Activated CD8-positive, alpha-beta T cell treated with anti-CD3 and anti-CD28 coated beads for 36 hours (primary cell): ENCODE data around the gene DGCR2. TPM values are rescaled to one million over a fixed set of nuclear protein-coding genes. Genes with fewer than 3 reads are reported as not detected.

ENCODE experiments used
- ATAC-seq: fragments of 200-7000 bp; cut with Tn5 transposase; one replicate; pipeline ENCODE4 v1.10.0; 2021; ENCODE audit warnings: mild to moderate bottlenecking, moderate library complexity
- CTCF ChIA-PET: fragments of 350-600 bp; sonication (Branson Sonifier 250); formaldehyde crosslinking; loops from one replicate; lab custom pipeline; 2021; ENCODE audit warnings: antibody characterized with exemption; lab: Charles Lee
- POLR2A ChIA-PET: fragments of 350-600 bp; sonication (Branson Sonifier 250); formaldehyde crosslinking; loops from one replicate; lab custom pipeline; 2021; ENCODE audit warnings: antibody characterized with exemption; lab: Charles Lee
- DNase-seq: peaks from one replicate; pipeline ENCODE4 v3.0.0-alpha.2; 2020
- H3K27ac Mint-ChIP-seq: one replicate; pipeline ENCODE4 v1.8.0; 2021; ENCODE audit warnings: mild to moderate bottlenecking, mixed read lengths
- H3K27me3 Mint-ChIP-seq: one replicate; pipeline ENCODE4 v1.8.0; 2021; ENCODE audit warnings: mixed read lengths
- H3K36me3 Mint-ChIP-seq: one replicate; pipeline ENCODE4 v1.8.0; 2021; ENCODE audit warnings: low read depth, mixed read lengths
- H3K4me1 Mint-ChIP-seq: one replicate; pipeline ENCODE4 v1.8.0; 2021; ENCODE audit warnings: low read depth, mixed read lengths
- H3K4me3 Mint-ChIP-seq: one replicate; pipeline ENCODE4 v1.8.0; 2021; ENCODE audit warnings: mild to moderate bottlenecking, moderate library complexity, mixed read lengths
- H3K9me3 Mint-ChIP-seq: one replicate; pipeline ENCODE4 v1.8.0; 2021; ENCODE audit warnings: mixed read lengths
- intact Hi-C: fragments of 100-400 bp; cut with micrococcal nuclease; formaldehyde crosslinking; loops from one replicate; pipeline ENCODE4 v1.10.0; 2022
- total RNA-seq, 2 experiments: library from RNA; stranded (reverse); gene quantifications; one replicate each; pipeline ENCODE4 v1.2.3, GENCODE V29; 2021
- TF ChIP-seq, protein P1 (sequence below): fragments of 200-600 bp; IDR thresholded peaks from one replicate; pipeline ENCODE4 v1.8.0; 2022; ENCODE audit warnings: antibody characterized with exemption, mild to moderate bottlenecking

The DGCR2 gene
- total RNA-seq, 2 experiments from 2014 or later, result 18.0 to 20.0 TPM

DNA sequence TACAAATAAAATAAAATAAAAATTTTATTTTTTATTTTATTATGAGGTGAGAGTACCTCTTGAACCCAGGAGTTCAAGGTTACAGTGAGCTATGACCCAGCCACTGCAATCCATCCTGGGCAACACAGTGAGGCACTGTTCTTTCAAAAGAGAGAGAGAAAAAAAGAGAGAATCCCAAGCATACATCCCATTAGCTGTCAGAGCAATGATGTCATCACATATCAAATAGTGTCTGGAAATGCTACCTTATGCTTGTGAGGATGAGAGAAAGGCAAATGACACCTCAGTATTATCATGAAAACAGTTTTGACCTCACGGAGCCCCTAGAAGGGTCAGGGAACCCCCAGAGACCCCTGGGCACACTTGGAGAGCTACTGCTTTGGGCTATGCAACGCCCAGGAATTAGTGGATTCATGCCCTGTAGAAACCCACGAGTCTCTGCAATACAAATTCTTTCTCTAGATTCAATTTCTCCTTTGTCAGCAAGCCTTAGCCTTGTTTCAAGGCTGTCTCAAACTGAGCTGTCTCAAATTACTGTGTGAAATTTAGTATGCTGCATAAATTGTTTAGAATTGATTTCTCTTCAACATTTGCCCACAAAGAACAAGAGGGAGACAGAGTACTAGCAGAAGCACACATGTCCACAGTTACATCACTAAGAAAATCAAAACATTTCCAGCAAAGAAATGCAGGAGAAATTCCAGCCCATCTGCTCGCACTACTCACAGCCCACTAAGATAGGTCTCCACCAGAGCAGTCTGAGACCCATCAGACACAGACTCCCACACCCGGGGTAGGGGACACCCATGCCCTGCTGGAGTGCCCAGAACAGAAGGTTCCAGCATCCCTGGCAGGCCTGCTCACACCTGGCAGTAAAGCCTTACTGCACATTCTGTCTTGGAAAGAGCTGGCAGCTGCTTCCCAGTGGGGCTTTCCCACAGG lies 18.1 kb downstream of the DGCR2 start:
- no peak for DNase-seq
- TF ChIP-seq, protein P1, sequence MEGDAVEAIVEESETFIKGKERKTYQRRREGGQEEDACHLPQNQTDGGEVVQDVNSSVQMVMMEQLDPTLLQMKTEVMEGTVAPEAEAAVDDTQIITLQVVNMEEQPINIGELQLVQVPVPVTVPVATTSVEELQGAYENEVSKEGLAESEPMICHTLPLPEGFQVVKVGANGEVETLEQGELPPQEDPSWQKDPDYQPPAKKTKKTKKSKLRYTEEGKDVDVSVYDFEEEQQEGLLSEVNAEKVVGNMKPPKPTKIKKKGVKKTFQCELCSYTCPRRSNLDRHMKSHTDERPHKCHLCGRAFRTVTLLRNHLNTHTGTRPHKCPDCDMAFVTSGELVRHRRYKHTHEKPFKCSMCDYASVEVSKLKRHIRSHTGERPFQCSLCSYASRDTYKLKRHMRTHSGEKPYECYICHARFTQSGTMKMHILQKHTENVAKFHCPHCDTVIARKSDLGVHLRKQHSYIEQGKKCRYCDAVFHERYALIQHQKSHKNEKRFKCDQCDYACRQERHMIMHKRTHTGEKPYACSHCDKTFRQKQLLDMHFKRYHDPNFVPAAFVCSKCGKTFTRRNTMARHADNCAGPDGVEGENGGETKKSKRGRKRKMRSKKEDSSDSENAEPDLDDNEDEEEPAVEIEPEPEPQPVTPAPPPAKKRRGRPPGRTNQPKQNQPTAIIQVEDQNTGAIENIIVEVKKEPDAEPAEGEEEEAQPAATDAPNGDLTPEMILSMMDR, result no peak
- Mint-ChIP-seq H3K4me3 (no peak overlapping the region), H3K27me3 (no peaks in the 10 kb centered on the region), H3K9me3 (no peaks in the 10 kb centered on the region), H3K4me1 (peaks cover 47% of the 10 kb centered on the region), H3K36me3 (peaks cover 5% of the 10 kb centered on the region), H3K27ac (no peak overlapping the region)
- ChIA-PET CTCF (interaction anchor here (0.6 kb wide), 1 partner anchor 14 kb away, joined by 3 read pairs; no protein-coding TSS in a partner anchor), POLR2A (interaction anchor here (2.6 kb wide), 1 partner anchor 17 kb away, joined by 6 read pairs; the partner anchor contains the start of gene DGCR2)
- intact Hi-C loops, result no loop called here
- ATAC-seq, result no peak

DNA sequence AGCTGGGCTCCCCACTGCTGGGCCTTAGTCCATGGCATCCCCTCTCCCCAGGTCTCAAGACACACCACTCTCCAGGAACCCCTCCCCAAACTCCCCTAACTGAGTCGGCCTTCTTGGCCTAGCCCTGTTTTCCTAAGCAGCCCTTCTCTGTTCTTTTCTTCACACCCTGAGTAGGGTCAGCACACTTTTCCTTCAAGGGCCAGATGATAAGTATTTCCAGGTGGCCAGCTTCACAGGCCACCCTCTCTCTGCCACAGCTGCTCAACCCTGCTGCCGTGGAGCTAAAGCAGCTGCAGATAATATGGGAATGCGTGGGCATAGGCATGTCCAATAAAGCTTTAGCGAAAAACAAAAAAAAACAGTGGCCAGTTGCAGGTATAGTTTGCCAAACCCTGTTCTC lies 24.1 kb downstream of the DGCR2 start:
- H3K27me3 Mint-ChIP-seq, result no peaks in the 10 kb centered on the region
- POLR2A ChIA-PET, result interaction anchor here (1.0 to 1.7 kb wide), 2 partner anchors 10 to 13 kb away, joined by 3 to 5 read pairs; no protein-coding TSS in a partner anchor
- peaks cover 13% of the 10 kb centered on the region for H3K36me3 Mint-ChIP-seq
- H3K27ac Mint-ChIP-seq, result no peak overlapping the region
- H3K4me3 Mint-ChIP-seq, result no peak overlapping the region
- TF ChIP-seq, protein P1, result no peak
- no peaks in the 10 kb centered on the region for H3K9me3 Mint-ChIP-seq
- intact Hi-C loops, result no loop called here
- no peak for DNase-seq
- no peak for ATAC-seq
- CTCF ChIA-PET, result interaction anchor here (1.5 kb wide), 1 partner anchor 13 kb away, joined by 4 read pairs; no protein-coding TSS in a partner anchor
- peaks cover 25% of the 10 kb centered on the region for H3K4me1 Mint-ChIP-seq

DNA sequence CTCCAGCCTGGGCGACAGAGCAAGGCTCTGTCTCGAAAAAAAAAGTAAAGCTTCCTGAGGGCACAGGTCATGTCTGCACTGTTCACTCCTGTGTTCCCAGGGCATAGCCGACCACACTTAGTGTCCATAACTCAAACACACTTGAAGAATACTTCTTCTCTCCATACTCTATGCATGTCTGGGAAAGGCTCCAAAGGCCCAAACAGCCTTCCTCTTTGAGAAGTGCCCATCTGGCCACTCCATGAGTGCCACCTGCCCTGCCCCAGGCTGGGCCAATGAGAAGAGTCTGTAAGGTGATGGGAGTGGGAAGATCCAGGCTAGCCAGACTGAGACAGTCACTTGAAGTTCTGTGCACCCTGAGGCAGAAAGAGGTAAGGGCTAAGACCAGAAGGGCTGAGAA lies 24.7 kb downstream of the DGCR2 start:
- ChIA-PET POLR2A (interaction anchor here (1.0 to 1.7 kb wide), 2 partner anchors 10 to 14 kb away, joined by 3 to 5 read pairs; no protein-coding TSS in a partner anchor), CTCF (interaction anchor here (1.5 kb wide), 1 partner anchor 34 kb away, joined by 3 read pairs; no protein-coding TSS in a partner anchor)
- intact Hi-C loops, result no loop called here
- DNase-seq, result no peak
- TF ChIP-seq, protein P1, result no peak
- ATAC-seq, result no peak
- peaks cover 16% of the 10 kb centered on the region for H3K36me3 Mint-ChIP-seq
- H3K4me3 Mint-ChIP-seq, result no peak overlapping the region
- no peak overlapping the region for H3K27ac Mint-ChIP-seq
- H3K4me1 Mint-ChIP-seq, result peaks cover 23% of the 10 kb centered on the region
- H3K9me3 Mint-ChIP-seq, result no peaks in the 10 kb centered on the region
- no peaks in the 10 kb centered on the region for H3K27me3 Mint-ChIP-seq

DNA sequence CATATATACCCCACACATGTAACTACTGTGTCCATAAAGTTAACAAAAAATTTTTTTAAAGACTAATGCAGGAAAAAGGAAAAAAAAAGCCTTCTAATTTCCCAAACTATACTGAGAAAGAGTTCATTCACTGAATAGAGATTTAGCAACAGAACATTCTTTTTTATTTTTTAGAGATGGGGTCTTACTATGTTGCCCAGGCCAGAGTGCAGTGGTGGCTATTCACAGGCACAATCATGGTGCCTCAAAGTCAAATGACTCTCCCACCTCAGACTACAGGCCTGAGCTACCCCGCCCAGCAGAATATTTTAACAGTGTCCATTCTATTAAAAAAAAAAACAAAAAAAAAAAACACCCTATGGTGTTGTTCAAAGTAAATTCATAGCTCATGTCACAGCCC lies 25.7 kb downstream of the DGCR2 start:
- Mint-ChIP-seq H3K27ac (no peak overlapping the region), H3K4me3 (no peak overlapping the region), H3K9me3 (no peaks in the 10 kb centered on the region), H3K36me3 (peaks cover 11% of the 10 kb centered on the region), H3K27me3 (no peaks in the 10 kb centered on the region), H3K4me1 (peaks cover 19% of the 10 kb centered on the region)
- TF ChIP-seq, protein P1, result no peak
- intact Hi-C loops, result no loop called here
- no peak for DNase-seq
- POLR2A ChIA-PET, result no interaction called here
- no peak for ATAC-seq
- CTCF ChIA-PET, result interaction anchor here (1.5 kb wide), 1 partner anchor 33 kb away, joined by 3 read pairs; no protein-coding TSS in a partner anchor
